B cell (primary cell): ENCODE results near the gene ZFYVE16. TPM values are rescaled to one million over a fixed set of nuclear protein-coding genes. Genes with fewer than 3 reads are reported as not detected.

ENCODE experiments used
- ATAC-seq: fragments of 200-7000 bp; cut with Tn5 transposase; one replicate; pipeline ENCODE4 v1.10.0; 2021; ENCODE audit warnings: low read depth, mild to moderate bottlenecking, moderate number of reproducible peaks, moderate library complexity
- CTCF ChIA-PET: fragments of 350-600 bp; sonication (Branson Sonifier 250); formaldehyde crosslinking; loops from one replicate; lab custom pipeline; 2021; ENCODE audit warnings: antibody characterized with exemption, inconsistent platforms; lab: Charles Lee
- POLR2A ChIA-PET: fragments of 350-600 bp; sonication (Branson Sonifier 250); formaldehyde crosslinking; loops from one replicate; lab custom pipeline; 2021; ENCODE audit warnings: antibody characterized with exemption; lab: Charles Lee
- DNase-seq: peaks from one replicate; pipeline ENCODE4 v3.0.0; 2013
- H2AFZ ChIP-seq: 2 replicates; pipeline ENCODE4 v1.6.1; 2012; ENCODE audit warnings: mild to moderate bottlenecking, low read depth, low read length; ENCODE audit not compliant: insufficient read depth, poor library complexity, severe bottlenecking
- H3K27ac ChIP-seq, 2 donors: 1 replicate in 1 of 2; 2 replicates in 1 of 2; pipeline ENCODE4 v1.5.1; 2012 to 2013; ENCODE audit warnings: low read length in 2 of 2, mild to moderate bottlenecking in 2 of 2, moderate library complexity in 1 of 2
- H3K27me3 ChIP-seq, 4 experiments: fragments of 200-600 bp in 1 of 4; sonication (generic) in 1 of 4; replicated peaks in 1 of 4; 1 replicate in 2 of 4; 2 replicates in 2 of 4; pipeline versions ENCODE4 v1.6.1 to v1.7.0; 2013 to 2016; ENCODE audit warnings: low read length in 3 of 4, mild to moderate bottlenecking in 2 of 4, mixed read lengths in 1 of 4, moderate library complexity in 1 of 4; ENCODE audit not compliant: insufficient read depth in 4 of 4, control insufficient read depth in 3 of 4; ENCODE audit errors: control extremely low read depth in 1 of 4
- H3K36me3 ChIP-seq, 2 experiments: replicated peaks in 1 of 2; 1 replicate in 1 of 2; 2 replicates in 1 of 2; pipeline versions ENCODE4 v1.6.1 to v1.7.1; 2013; ENCODE audit warnings: low read length in 1 of 2; ENCODE audit not compliant: insufficient read depth in 2 of 2, control insufficient read depth in 1 of 2; ENCODE audit errors: control extremely low read depth in 1 of 2, extremely low read depth in 1 of 2
- H3K4me1 ChIP-seq, 2 donors: fragments of 200-600 bp in 1 of 2; sonication (generic) in 1 of 2; 1 replicate in 1 of 2; 2 replicates in 1 of 2; pipeline versions ENCODE4 v1.5.1 to v1.6.1; 2013 to 2017; ENCODE audit warnings: low read length in 2 of 2; ENCODE audit not compliant: control insufficient read depth in 2 of 2, insufficient read depth in 2 of 2
- H3K4me2 ChIP-seq: replicated peaks from 2 replicates; pipeline ENCODE3; 2012; ENCODE audit warnings: mild to moderate bottlenecking, low read depth, low read length; ENCODE audit not compliant: poor library complexity, severe bottlenecking
- H3K4me3 ChIP-seq, 5 experiments: fragments of 200-600 bp in 1 of 5; sonication (generic) in 1 of 5; 1 replicate in 3 of 5; 2 replicates in 2 of 5; pipeline versions ENCODE4 v1.5.1 to v1.7.0; 2011 to 2016; ENCODE audit warnings: low read length in 4 of 5, mild to moderate bottlenecking in 4 of 5, low read depth in 2 of 5, control low read depth in 1 of 5, moderate library complexity in 1 of 5; ENCODE audit not compliant: insufficient read depth in 1 of 5; ENCODE audit errors: control extremely low read depth in 1 of 5, extremely low read depth in 1 of 5
- H3K79me2 ChIP-seq: fragments of 200-600 bp; sonication (generic); one replicate; pipeline ENCODE4 v1.6.0; 2016; ENCODE audit warnings: low read length; ENCODE audit not compliant: control insufficient read depth, insufficient read depth
- H3K9ac ChIP-seq: fragments of 200-600 bp; sonication (generic); 2 replicates; pipeline ENCODE4 v1.6.1; 2017; ENCODE audit warnings: mild to moderate bottlenecking, low read length, moderate library complexity
- H3K9me3 ChIP-seq, 3 donors: one replicate each; pipeline versions ENCODE4 v1.6.1 to v1.7.1; 2013; ENCODE audit warnings: low read length in 2 of 3; ENCODE audit not compliant: control insufficient read depth in 2 of 3, insufficient read depth in 1 of 3; ENCODE audit errors: control extremely low read depth in 1 of 3
- H4K20me1 ChIP-seq: 2 replicates; pipeline ENCODE4 v1.6.0; 2012; ENCODE audit warnings: mild to moderate bottlenecking, low read length; ENCODE audit not compliant: insufficient read depth, control insufficient read depth, poor library complexity, severe bottlenecking
- H3K27ac Mint-ChIP-seq: one replicate; pipeline ENCODE4 v1.8.0; 2021; ENCODE audit warnings: mixed read lengths
- H3K27me3 Mint-ChIP-seq: one replicate; pipeline ENCODE4 v1.8.0; 2021; ENCODE audit warnings: mixed read lengths
- H3K4me1 Mint-ChIP-seq: one replicate; pipeline ENCODE4 v1.8.0; 2021; ENCODE audit warnings: mixed read lengths
- H3K4me3 Mint-ChIP-seq: one replicate; pipeline ENCODE4 v1.8.0; 2021; ENCODE audit warnings: mixed read lengths
- H3K9me3 Mint-ChIP-seq: one replicate; pipeline ENCODE4 v1.8.0; 2022; ENCODE audit warnings: mixed read lengths; ENCODE audit not compliant: insufficient read depth
- CTCF ChIP-seq: fragments of 200-600 bp; IDR thresholded peaks from one replicate; pipeline ENCODE4 v1.8.0; 2022; ENCODE audit warnings: antibody characterized with exemption, mild to moderate bottlenecking
- EZH2 ChIP-seq: IDR thresholded peaks from 2 replicates; pipeline ENCODE4 v1.6.1; 2012; ENCODE audit warnings: borderline replicate concordance, low read depth, mild to moderate bottlenecking, moderate library complexity, low read length; ENCODE audit not compliant: insufficient read depth, poor library complexity, severe bottlenecking
- WGBS: methylation state at CpG from one replicate; pipeline ENCODE4 v1.1.5; 2013; ENCODE audit warnings: missing lambda C conversion rate; ENCODE audit not compliant: insufficient coverage; 5-methylcytosine and 5-hydroxymethylcytosine counted together
- intact Hi-C: fragments of 100-400 bp; cut with micrococcal nuclease; formaldehyde crosslinking; loops from one replicate; pipeline ENCODE4 v1.10.0; 2022
- polyA plus RNA-seq: library from polyadenylated mRNA; depleted of rRNA; stranded (reverse); fragments of >200 nt; gene quantifications from 2 replicates; pipeline ENCODE4 v1.2.3, GENCODE V29; 2012
- total RNA-seq, 2 donors: library from RNA; stranded (reverse); fragments of 120-200 nt in 1 of 2; gene quantifications; 1 replicate in 1 of 2; 2 replicates in 1 of 2; pipeline versions ENCODE4 v1.2.3 to v1.2.4, GENCODE V29; 2013 to 2022

ZFYVE16 gene
- total and polyA plus RNA-seq, 2 donors (not counting 1 experiment from before 2014, with no cell fraction given) = 4.7 to 38.3 TPM

GRCh38 chr5:80503641-80504040, 95.8 kb downstream of the ZFYVE16 start:
- CTCF ChIA-PET = no interaction called here
- Mint-ChIP-seq H3K27me3 (peaks cover 4% of the 10 kb centered on the region), H3K9me3 (no peaks in the 10 kb centered on the region), H3K27ac (no peak overlapping the region), H3K4me3 (no peak overlapping the region), H3K4me1 (peaks cover 6% of the 10 kb centered on the region)
- WGBS = no CpG with 5 or more reads among the region's 1 CpG
- intact Hi-C loops = no loop called here
- H3K4me2 ChIP-seq = no peak overlapping the region
- H3K36me3 ChIP-seq = no peaks in the 10 kb centered on the region
- DNase-seq = no peak
- H3K27me3 ChIP-seq = no peaks in the 10 kb centered on the region
- no peak overlapping the region for H3K4me3 ChIP-seq
- no peaks in the 10 kb centered on the region for H3K79me2 ChIP-seq
- H4K20me1 ChIP-seq = no peaks in the 10 kb centered on the region
- H3K9me3 ChIP-seq = no peaks in the 10 kb centered on the region
- no peak overlapping the region for H3K9ac ChIP-seq
- H3K27ac ChIP-seq = no peak overlapping the region
- POLR2A ChIA-PET = no interaction called here
- ATAC-seq = no peak
- H2AFZ ChIP-seq = no peak overlapping the region
- TF ChIP-seq CTCF = no peak
- no peak for TF ChIP-seq EZH2
- no peaks in the 10 kb centered on the region for H3K4me1 ChIP-seq

GRCh38 chr5:80504833-80505232, 97.0 kb downstream of the ZFYVE16 start:
- H3K4me3 Mint-ChIP-seq = no peak overlapping the region
- no peaks in the 10 kb centered on the region for H3K9me3 ChIP-seq
- no peak overlapping the region for H3K4me2 ChIP-seq
- H3K27ac Mint-ChIP-seq = no peak overlapping the region
- no peaks in the 10 kb centered on the region for H4K20me1 ChIP-seq
- H2AFZ ChIP-seq = no peak overlapping the region
- no peaks in the 10 kb centered on the region for H3K79me2 ChIP-seq
- intact Hi-C loops = no loop called here
- H3K4me1 Mint-ChIP-seq = peaks cover 6% of the 10 kb centered on the region
- CTCF ChIA-PET = no interaction called here
- no peaks in the 10 kb centered on the region for H3K27me3 Mint-ChIP-seq
- no peak overlapping the region for H3K4me3 ChIP-seq
- H3K36me3 ChIP-seq = no peaks in the 10 kb centered on the region
- no peak overlapping the region for H3K27ac ChIP-seq
- POLR2A ChIA-PET = no interaction called here
- H3K9ac ChIP-seq = no peak overlapping the region
- ATAC-seq (no peak), DNase-seq (no peak)
- TF ChIP-seq CTCF = no peak
- no peak for TF ChIP-seq EZH2
- no CpG with 5 or more reads among the region's 1 CpG for WGBS
- H3K27me3 ChIP-seq = no peaks in the 10 kb centered on the region
- H3K9me3 Mint-ChIP-seq = no peaks in the 10 kb centered on the region
- H3K4me1 ChIP-seq = no peaks in the 10 kb centered on the region
